SW 1271 (cell line): ENCODE data around the gene CHN2.

Experiments used
- DNase-seq, 2 experiments: peaks; one replicate each; lab custom pipeline; 2025; lab: John Stamatoyannopoulos, UW

Gene CHN2

GRCh38 chr7:29284696-29285443, 90.3 kb downstream of the CHN2 start:
- DNase-seq = no peak

- DNase-seq = no peak
Observed at GRCh38 chr7:29285444-29285793, 90.8 kb downstream of the CHN2 start.

DNA sequence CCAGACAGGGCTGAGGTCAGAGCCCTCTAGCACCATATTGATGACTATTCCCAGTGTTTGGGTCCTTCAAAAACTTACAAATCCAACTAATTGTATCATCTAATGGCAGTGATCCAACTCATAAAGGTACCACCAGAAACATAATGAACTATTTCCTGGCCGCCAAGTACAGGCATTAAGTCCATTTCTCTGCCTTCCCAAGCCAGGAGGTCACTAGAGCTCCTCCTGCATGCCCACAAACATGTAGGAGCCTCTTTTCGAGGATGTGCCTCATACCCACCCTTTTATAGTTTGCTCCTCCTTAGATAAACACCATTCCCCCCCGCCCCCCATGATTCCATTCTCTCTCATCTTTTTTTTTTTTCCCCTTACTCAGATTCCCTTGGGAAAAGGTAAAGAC, 91.3 kb downstream of the CHN2 start:
- DNase-seq = no peak

DNA sequence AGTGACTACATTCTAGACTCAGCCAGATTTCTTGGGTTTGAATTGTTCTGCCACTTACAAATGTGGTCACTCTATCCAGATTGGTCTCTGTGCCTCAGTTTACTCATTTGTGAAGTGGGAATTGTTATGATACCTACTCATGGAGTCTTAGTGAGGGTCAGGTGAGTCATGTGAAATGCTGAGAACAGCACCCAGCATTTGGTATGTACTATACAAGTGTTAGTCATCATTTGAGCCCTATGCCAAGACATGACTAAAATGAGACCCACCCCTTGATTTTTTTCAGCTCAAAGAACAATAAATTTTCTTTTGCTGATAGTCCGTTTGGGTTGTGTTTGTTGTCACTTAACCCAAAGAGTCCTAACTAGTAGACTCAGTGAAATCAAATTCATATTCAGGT, 92.8 kb downstream of the CHN2 start:
- peak; percentile 33 to 47 for DNase-seq

DNA sequence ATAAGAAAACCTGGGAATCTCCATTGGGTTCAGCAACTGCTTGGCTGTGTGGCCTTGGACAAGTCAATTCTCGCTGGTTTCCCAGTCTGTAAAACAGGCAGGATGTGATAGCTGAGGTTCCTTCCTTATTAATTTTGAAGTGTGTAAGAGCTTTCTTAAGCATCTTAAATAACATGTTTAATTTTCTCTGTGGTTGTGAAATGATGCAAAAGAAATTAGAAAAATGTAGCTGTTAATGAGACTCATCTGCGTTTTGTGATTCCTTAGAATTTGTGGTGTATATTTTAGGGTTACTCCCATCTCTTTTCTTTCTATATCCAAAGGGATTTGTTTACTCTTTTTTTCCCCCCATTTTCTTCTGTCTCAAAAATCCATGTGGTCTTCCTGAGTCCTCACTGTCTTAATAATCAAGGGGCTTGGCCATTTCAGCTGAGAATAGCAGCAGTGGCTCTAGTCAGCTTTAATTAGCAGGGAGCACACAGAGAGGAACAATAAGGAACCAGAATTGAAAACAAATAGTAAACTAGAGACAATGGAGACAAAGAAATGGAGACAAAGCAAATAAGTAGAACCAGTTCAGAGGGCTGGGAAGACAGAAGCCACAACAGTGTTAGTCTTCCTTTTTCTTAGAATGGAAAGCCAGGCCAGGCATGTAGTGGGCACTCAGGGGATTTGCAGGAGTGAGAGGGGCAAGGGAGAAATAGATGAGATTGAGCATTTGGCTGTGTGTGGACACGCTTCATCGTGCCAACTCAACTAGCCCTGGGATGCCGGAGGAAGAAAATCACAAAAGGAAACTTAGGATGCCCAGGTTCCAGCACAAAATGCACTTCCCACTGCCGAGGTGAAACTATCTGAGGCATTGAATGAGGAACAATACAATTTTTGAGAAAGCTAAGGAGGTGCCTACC, 93.9 kb downstream of the CHN2 start:
- no peak for DNase-seq

DNA sequence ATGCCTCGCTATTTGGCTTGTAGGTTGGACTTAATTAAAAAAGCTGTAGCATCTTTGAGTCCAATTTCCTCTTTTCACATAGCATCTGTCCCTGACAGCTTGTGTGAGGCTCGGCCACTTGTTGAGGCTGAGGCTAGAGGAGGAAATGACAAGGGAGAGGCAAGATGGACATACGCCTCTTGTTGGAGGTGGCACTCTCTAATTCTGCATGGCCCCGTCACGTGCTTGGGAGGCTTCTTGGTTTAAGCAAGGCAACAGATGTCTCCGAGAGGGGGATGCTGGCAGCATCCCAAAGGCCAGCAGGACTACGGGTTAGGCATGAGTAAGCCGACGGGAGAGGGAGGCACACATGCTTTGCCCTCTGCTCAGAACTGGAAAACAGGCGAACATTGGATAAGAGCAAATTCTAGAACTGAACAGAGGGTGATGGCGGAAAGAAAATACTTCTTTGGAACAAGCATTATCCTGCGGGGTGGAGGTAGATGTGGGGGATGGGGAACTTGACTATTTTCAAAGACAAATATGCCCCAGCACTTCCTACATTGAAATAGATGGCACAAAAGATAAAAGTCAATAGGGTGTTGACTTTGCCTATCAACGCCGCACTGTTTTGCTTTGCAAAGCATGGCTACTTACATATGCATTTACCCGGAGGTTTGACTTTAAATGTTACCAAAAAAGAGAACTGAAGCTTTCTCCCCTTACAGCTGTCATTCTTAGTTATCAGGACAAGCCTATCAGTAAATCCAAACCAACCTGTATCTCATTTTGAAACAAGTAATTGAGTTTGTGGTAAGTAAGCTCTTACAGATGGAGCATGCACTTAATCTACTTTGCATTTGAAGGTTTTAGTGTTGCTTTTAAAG, 94.8 kb downstream of the CHN2 start:
- no peak for DNase-seq

- no peak for DNase-seq
Observed at GRCh38 chr7:29290829-29291228, 96.3 kb downstream of the CHN2 start.

- no peak for DNase-seq
Observed at GRCh38 chr7:29291723-29292618, 97.4 kb downstream of the CHN2 start.

DNA sequence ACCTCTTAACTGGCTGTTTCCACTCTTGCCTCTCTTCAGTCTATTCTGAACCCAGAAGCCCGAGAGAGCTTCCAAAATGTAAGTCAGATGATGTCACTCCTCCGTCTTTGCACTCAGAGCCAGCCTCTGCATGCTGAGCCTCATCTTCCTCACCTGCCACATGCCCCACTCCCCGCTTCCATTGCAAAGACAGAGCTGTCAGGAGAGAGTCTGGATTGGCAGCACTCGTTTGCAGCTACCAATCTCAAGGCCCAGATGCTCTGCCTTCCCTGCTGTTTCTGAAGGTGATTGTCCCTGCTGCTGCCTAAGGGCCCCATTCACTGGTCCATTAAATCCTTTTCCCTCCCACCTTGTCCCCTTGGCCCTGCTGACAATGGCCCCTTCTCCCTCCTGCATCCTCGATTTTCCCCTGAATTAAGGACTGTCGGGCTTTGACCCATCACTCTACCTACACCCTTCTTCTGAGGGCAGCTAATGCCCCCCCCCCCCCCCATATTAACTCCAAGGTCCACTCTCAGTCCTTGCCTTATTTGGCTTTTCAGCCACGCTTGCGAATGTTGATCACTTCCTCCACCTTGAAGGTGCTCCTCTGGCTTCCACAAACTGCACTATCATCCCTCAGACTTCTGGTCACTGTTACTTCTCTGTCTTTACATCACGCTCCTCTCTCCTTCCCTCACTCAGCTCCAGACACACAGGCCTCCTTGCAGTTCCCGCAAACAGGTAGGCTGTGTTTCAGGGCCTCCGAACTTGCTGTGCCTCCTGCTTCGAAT, 98.5 kb downstream of the CHN2 start:
- DNase-seq = no peak

DNA sequence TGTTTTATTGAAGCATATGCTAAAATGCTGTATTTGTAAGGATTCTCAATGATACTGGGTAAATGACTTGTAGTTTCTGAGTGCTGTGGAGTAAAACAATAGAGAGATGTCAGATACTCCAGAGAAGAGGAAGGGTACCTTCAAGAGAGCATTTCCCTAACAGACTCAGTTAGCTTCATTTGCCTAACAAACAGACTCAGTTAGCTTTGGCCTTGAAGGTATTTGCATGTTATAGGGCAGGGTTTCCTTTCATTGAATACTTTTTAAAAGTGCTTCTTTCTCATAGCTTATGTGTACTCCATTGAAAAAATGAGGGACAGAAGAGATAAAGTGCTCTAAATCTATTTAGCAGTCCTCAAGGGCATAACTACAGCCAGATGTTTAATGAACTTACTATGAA, 101.8 kb downstream of the CHN2 start:
- DNase-seq = no peak

GRCh38 chr7:29297194-29297890, 102.8 kb downstream of the CHN2 start:
- no peak for DNase-seq

DNA sequence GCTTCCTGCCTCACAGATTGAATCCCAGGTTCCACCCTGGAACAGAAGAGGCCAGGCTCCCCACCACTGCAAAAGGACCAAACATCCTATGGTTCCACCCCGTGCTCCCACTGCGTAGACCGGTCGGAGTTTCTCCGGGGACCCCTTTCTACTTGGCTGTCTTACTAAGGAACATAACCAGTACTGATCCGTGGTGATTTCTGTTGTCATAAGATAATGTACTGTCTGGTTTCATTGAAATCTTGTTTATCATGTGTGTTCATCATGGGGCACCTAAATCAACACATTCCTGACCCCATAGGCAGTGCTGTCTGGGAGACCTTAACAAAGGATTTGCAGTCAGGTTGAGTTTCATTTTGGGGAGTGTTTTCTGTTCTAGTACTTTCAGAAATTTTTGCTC, 104.5 kb downstream of the CHN2 start:
- no peak for DNase-seq

GRCh38 chr7:29300026-29300480, 105.5 kb downstream of the CHN2 start:
- peak in 1 of 2 experiments; percentile 3 for DNase-seq

GRCh38 chr7:29300649-29301048, 106.1 kb downstream of the CHN2 start:
- DNase-seq = no peak

- no peak for DNase-seq
Observed at GRCh38 chr7:29302666-29303395, 108.3 kb downstream of the CHN2 start.

- no peak for DNase-seq
Observed at GRCh38 chr7:29304756-29305155, 110.2 kb downstream of the CHN2 start.

GRCh38 chr7:29306319-29306991, 111.9 kb downstream of the CHN2 start:
- no peak for DNase-seq

DNA sequence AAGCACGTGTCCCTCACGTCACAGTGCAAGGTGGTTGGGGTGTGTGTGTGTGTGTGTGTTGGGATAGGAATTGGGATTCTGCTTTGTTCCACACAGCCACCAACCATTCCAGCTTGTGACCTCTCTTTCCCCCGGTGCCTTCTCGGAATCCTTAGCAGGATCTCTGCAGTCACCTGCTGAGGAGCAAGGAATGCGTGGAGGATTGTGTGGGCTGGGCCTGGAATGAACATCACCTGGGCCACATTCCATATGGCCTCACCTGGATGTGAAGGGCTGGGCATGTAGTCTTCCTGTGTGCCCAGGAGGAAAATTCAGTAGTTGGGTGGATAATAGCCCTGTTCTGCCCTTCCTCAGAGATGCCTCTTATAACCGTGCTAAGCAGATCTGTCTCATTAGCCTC, 113.8 kb downstream of the CHN2 start:
- DNase-seq = no peak
